Neuronal stem cell (in vitro differentiated cells): Measurements from ENCODE around the gene TNFRSF25.
A peak's percentile ranks its signal among the peaks of the same experiment; 100 is the strongest.

Experiments
- DNase-seq: peaks from one replicate; pipeline ENCODE4 v3.0.0-alpha.2; 2013; ENCODE audit warnings: low spot score
- H2AFZ ChIP-seq: one replicate; pipeline ENCODE4 v1.6.1; 2013; ENCODE audit warnings: mild to moderate bottlenecking, low read length, inconsistent platforms
- H2AK5ac ChIP-seq: 2 replicates; pipeline ENCODE4 v1.6.1; 2013; ENCODE audit warnings: low read depth, mild to moderate bottlenecking, inconsistent platforms, low read length, moderate library complexity, mixed read lengths
- H2BK120ac ChIP-seq: 2 replicates; pipeline ENCODE4 v1.6.1; 2013; ENCODE audit warnings: low read depth, mild to moderate bottlenecking, inconsistent platforms, low read length, moderate library complexity, mixed read lengths
- H2BK12ac ChIP-seq: one replicate; pipeline ENCODE4 v1.6.1; 2013; ENCODE audit warnings: low read length, inconsistent platforms
- H2BK15ac ChIP-seq: 2 replicates; pipeline ENCODE4 v1.6.1; 2013; ENCODE audit warnings: mild to moderate bottlenecking, low read length, inconsistent platforms, mixed read lengths
- H2BK5ac ChIP-seq: one replicate; pipeline ENCODE4 v1.6.1; 2013; ENCODE audit warnings: inconsistent platforms, mild to moderate bottlenecking, low read length, moderate library complexity
- H3K14ac ChIP-seq: one replicate; pipeline ENCODE4 v1.6.1; 2013; ENCODE audit warnings: low read length, inconsistent platforms
- H3K18ac ChIP-seq: 2 replicates; pipeline ENCODE4 v1.6.1; 2013; ENCODE audit warnings: low read length, inconsistent platforms
- H3K23ac ChIP-seq: 2 replicates; pipeline ENCODE4 v1.6.1; 2013; ENCODE audit warnings: low read depth, mild to moderate bottlenecking, mixed read lengths, low read length, inconsistent platforms; ENCODE audit not compliant: poor library complexity
- H3K27ac ChIP-seq: replicated peaks from 3 replicates; pipeline ENCODE4 v1.5.1; 2013; ENCODE audit warnings: low read length, inconsistent platforms
- H3K27me3 ChIP-seq, 3 experiments: 2 replicates each; pipeline ENCODE4 v1.6.1; 2013; ENCODE audit warnings: low read length in 3 of 3, mild to moderate bottlenecking in 2 of 3, inconsistent platforms in 1 of 3, low read depth in 1 of 3, mixed read lengths in 1 of 3, moderate library complexity in 1 of 3; ENCODE audit not compliant: control insufficient read depth in 3 of 3, insufficient read depth in 3 of 3
- H3K36me3 ChIP-seq, 2 donors: replicated peaks in 1 of 2; 2 replicates each; pipeline ENCODE4 v1.6.1; 2013; ENCODE audit warnings: low read length in 2 of 2; ENCODE audit not compliant: control insufficient read depth in 2 of 2, insufficient read depth in 2 of 2
- H3K4ac ChIP-seq: 2 replicates; pipeline ENCODE4 v1.6.1; 2013; ENCODE audit warnings: inconsistent platforms, mild to moderate bottlenecking, low read length, moderate library complexity
- H3K4me1 ChIP-seq, 2 donors: 1 replicate in 1 of 2; 2 replicates in 1 of 2; pipeline ENCODE4 v1.6.1; 2013; ENCODE audit warnings: low read length in 2 of 2, low read depth in 1 of 2; ENCODE audit not compliant: control insufficient read depth in 2 of 2, insufficient read depth in 1 of 2
- H3K4me2 ChIP-seq: one replicate; pipeline ENCODE4 v1.6.1; 2013; ENCODE audit warnings: mild to moderate bottlenecking, low read length, inconsistent platforms; ENCODE audit not compliant: insufficient read depth, poor library complexity, severe bottlenecking
- H3K4me3 ChIP-seq, 2 donors: 2 replicates each; pipeline ENCODE4 v1.5.1; 2013; ENCODE audit warnings: low read length in 2 of 2, mild to moderate bottlenecking in 2 of 2, inconsistent platforms in 1 of 2, moderate library complexity in 1 of 2
- H3K79me1 ChIP-seq: one replicate; pipeline ENCODE4 v1.6.1; 2013; ENCODE audit warnings: low read depth, mild to moderate bottlenecking, inconsistent platforms, low read length, moderate library complexity
- H3K9ac ChIP-seq: one replicate; pipeline ENCODE4 v1.6.1; 2013; ENCODE audit warnings: mild to moderate bottlenecking, low read depth, low read length, inconsistent platforms; ENCODE audit not compliant: poor library complexity
- H3K9me3 ChIP-seq, 2 donors: replicated peaks in 1 of 2; 2 replicates each; pipeline versions ENCODE3 to v1.6.1; 2013; ENCODE audit warnings: low read length in 2 of 2, mild to moderate bottlenecking in 2 of 2, inconsistent platforms in 1 of 2, low read depth in 1 of 2, mixed read lengths in 1 of 2, moderate library complexity in 1 of 2; ENCODE audit not compliant: control insufficient read depth in 2 of 2, insufficient read depth in 1 of 2
- H4K8ac ChIP-seq: one replicate; pipeline ENCODE4 v1.6.1; 2013; ENCODE audit warnings: low read depth, mild to moderate bottlenecking, inconsistent platforms, low read length, moderate library complexity
- H4K91ac ChIP-seq: one replicate; pipeline ENCODE4 v1.6.1; 2013; ENCODE audit warnings: low read length, low read depth, mild to moderate bottlenecking, inconsistent platforms; ENCODE audit not compliant: poor library complexity
- WGBS, 2 donors: extraction: QIAGEN DNeasy Blood & Tissue Kit; methylation state at CpG; one replicate each; pipeline ENCODE4 v1.1.7; 2013; ENCODE audit warnings: missing lambda C conversion rate in 2 of 2, mixed read lengths in 1 of 2; ENCODE audit not compliant: insufficient read length in 2 of 2, insufficient replicate concordance in 1 of 2; ENCODE audit errors: extremely low coverage in 2 of 2; 5-methylcytosine and 5-hydroxymethylcytosine counted together

TNFRSF25 gene

DNA sequence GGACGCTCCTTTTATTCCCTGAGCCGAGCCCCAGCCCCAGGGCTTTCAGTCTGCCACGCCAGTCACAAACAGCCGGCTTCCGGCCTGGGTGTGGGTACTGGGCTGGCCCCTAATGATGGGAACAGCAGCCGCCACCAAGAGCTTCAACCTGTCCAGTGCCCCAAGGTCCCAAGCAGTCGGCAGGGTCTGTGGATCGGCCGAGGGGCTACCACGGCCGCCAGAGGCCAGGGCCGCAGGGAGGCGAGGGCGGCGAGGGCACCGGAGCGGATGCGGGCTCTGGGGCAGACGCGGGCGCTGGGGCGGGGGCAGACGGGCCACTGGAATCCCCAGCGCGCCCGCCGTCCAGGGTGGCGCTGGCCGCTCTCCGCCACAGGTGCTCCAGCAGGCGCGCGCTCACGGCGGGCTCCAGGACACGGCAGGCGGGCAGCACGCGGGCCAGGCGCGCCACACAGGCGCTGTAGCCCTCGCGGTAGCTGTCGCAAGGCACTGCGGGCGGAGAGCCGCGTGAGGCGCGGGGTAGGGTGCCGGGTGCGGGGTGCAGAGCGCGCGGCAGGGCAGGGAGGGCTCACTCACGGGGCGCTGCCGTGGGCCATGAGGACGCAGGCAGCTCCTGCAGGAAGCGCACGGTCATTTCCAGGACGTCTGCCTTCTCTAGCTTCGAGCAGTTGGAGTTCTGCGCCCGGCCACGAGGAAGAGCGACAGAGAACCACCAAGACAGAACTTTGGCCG lies 47.1 kb downstream of the TNFRSF25 start:
- H2AFZ ChIP-seq = peak overlapping the region; percentile 73
- peak overlapping the region; percentile 36 for H2BK12ac ChIP-seq
- no peak for DNase-seq
- H3K23ac ChIP-seq = peak overlapping the region; percentile 70
- WGBS, 2 donors = no CpG with 5 or more reads among the region's 69 CpGs
- peak overlapping the region; percentile 86 for H3K18ac ChIP-seq
- H4K91ac ChIP-seq = no peak overlapping the region
- peaks cover 6 to 11% of the 10 kb centered on the region in 2 donors for H3K4me1 ChIP-seq
- H2BK15ac ChIP-seq = peak overlapping the region; percentile 73
- H3K9ac ChIP-seq = no peak overlapping the region
- H2BK120ac ChIP-seq = peak overlapping the region; percentile 78
- peak overlapping the region; percentile 82 for H3K4me2 ChIP-seq
- peak overlapping the region; percentile 60 for H2AK5ac ChIP-seq
- H3K79me1 ChIP-seq = no peaks in the 10 kb centered on the region
- no peak overlapping the region for H3K27ac ChIP-seq
- H3K36me3 ChIP-seq = no peaks in the 10 kb centered on the region
- peak overlapping the region in 1 of 2 donors; percentile 59 for H3K4me3 ChIP-seq
- no peak overlapping the region for H2BK5ac ChIP-seq
- H3K14ac ChIP-seq = peak overlapping the region; percentile 77
- peaks cover 35 to 86% (median 86%) of the 10 kb centered on the region in 3 experiments for H3K27me3 ChIP-seq
- no peak overlapping the region for H3K4ac ChIP-seq
- H4K8ac ChIP-seq = no peak overlapping the region
- H3K9me3 ChIP-seq = peaks cover 0 to 2% of the 10 kb centered on the region in 2 donors

DNA sequence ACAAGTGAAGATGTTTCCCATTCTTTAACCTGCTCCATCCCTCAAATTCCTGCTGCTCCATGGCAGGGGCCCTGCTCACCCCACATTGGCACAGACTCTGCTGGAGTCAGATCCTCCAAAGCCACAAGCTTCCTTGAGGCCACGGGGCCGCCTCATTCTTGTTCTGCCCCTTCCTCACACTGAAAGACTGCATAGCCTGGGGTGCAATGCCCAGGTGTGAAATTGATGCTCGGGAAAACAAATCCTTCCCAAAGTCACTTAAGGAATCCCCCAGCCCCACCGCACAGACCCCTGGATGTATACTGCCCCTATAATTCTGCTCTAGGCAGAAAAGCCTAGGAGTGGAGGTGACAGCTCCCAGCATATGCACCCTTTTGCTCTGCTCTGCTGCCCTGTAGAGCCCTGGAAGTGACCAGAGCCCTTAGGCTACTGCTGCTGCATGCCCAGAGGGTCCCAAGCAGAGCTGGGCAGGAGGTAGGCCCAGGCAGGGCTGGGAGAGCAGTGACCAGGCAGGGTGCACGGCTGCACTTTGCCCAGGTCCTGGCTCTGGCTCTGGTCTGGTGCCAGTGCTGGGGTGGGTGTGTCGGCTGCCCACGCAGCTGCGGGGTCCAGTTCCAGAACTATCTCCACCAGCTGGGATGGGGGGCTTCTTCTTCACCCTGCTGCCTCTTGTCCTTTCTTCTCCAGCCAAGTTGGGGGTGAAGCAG lies 47.9 kb downstream of the TNFRSF25 start:
- WGBS, 2 donors = no CpG with 5 or more reads among the region's 8 CpGs
- Histone ChIP-seq H4K8ac (no peak overlapping the region), H2BK12ac (no peak overlapping the region), H3K18ac (peak overlapping the region; percentile 67), H3K9ac (no peak overlapping the region), H4K91ac (no peak overlapping the region), H2BK5ac (no peak overlapping the region), H3K4me1 (peaks cover 6 to 11% of the 10 kb centered on the region in 2 donors), H3K23ac (peak overlapping the region; percentile 10), H3K36me3 (no peaks in the 10 kb centered on the region), H2AFZ (no peak overlapping the region), H2AK5ac (peak overlapping the region; percentile 60), H3K4me2 (no peak overlapping the region), H3K14ac (no peak overlapping the region), H3K27ac (no peak overlapping the region), H3K9me3 (peaks cover 0 to 2% of the 10 kb centered on the region in 2 donors), H2BK15ac (peak overlapping the region; percentile 73), H3K79me1 (no peaks in the 10 kb centered on the region), H3K27me3 (peaks cover 30 to 80% (median 79%) of the 10 kb centered on the region in 3 experiments), H2BK120ac (no peak overlapping the region), H3K4me3 (no peak overlapping the region), H3K4ac (no peak overlapping the region)
- DNase-seq = no peak

DNA sequence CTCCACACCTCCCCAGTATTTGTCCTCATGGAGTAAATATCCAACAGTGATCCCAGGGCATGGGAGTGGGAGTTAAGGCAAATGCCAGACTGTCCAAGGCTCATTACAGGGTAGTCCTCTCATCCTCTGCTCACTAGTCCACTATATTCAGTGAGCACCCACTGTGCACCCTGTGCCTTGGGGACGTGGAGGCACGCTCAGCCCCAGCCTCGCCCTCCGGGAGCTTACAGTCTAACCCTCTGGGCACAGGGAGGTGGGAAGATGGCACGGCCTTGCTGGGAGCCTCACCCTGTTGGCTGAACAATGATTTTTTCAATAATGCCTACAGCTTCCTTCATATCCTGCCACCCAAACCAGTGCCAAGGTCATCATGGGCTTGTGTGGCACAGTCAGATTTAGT lies 49.1 kb downstream of the TNFRSF25 start:
- no peak overlapping the region for H2BK12ac ChIP-seq
- no peak for DNase-seq
- peak overlapping the region; percentile 22 for H2BK5ac ChIP-seq
- peak overlapping the region; percentile 38 for H2BK15ac ChIP-seq
- no peak overlapping the region for H4K91ac ChIP-seq
- no peak overlapping the region for H2AFZ ChIP-seq
- no peak overlapping the region for H2BK120ac ChIP-seq
- no peaks in the 10 kb centered on the region for H3K79me1 ChIP-seq
- H3K14ac ChIP-seq = no peak overlapping the region
- H2AK5ac ChIP-seq = peak overlapping the region; percentile 8
- H3K18ac ChIP-seq = peak overlapping the region; percentile 36
- H3K9me3 ChIP-seq = peaks cover 0 to 2% of the 10 kb centered on the region in 2 donors
- H3K36me3 ChIP-seq = no peaks in the 10 kb centered on the region
- no CpG with 5 or more reads among the region's 5 CpGs for WGBS, 2 donors
- peaks cover 6 to 11% of the 10 kb centered on the region in 2 donors for H3K4me1 ChIP-seq
- no peak overlapping the region for H3K4me2 ChIP-seq
- peaks cover 30 to 74% (median 73%) of the 10 kb centered on the region in 3 experiments for H3K27me3 ChIP-seq
- H3K27ac ChIP-seq = no peak overlapping the region
- H3K9ac ChIP-seq = no peak overlapping the region
- H3K4ac ChIP-seq = no peak overlapping the region
- no peak overlapping the region for H4K8ac ChIP-seq
- peak overlapping the region; percentile 49 for H3K23ac ChIP-seq
- peak overlapping the region in 1 of 2 donors; percentile 11 for H3K4me3 ChIP-seq

DNA sequence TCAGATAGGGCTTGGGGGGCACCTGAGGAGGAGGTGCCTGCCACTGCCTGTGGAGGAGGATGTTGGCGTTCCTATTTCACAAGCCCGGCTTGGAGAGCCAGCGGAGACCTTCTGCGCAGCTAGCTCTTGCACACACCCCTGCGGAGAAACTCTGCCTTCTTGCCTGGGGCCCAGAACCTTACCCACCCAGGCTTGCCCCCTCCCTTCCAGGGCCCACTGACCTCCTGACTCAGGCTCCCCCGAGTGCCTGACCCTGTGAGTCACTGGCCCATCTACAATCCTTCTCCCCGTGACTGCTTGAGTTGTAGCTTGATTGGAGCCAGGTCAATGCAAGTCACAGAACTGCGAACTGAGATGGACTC lies 49.7 kb downstream of the TNFRSF25 start:
- Histone ChIP-seq H3K14ac (no peak overlapping the region), H2BK12ac (no peak overlapping the region), H3K4me2 (no peak overlapping the region), H3K4me3 (no peak overlapping the region), H4K8ac (no peak overlapping the region), H3K79me1 (no peaks in the 10 kb centered on the region), H4K91ac (no peak overlapping the region), H2BK15ac (peak overlapping the region; percentile 38), H3K27me3 (peaks cover 28 to 69% (median 66%) of the 10 kb centered on the region in 3 experiments), H3K4ac (no peak overlapping the region), H2BK120ac (peak overlapping the region; percentile 47), H3K9me3 (peaks cover 0 to 2% of the 10 kb centered on the region in 2 donors), H3K36me3 (no peaks in the 10 kb centered on the region), H3K4me1 (peaks cover 6 to 11% of the 10 kb centered on the region in 2 donors), H2AK5ac (peak overlapping the region; percentile 8), H2BK5ac (peak overlapping the region; percentile 22), H3K18ac (no peak overlapping the region), H3K9ac (no peak overlapping the region), H3K23ac (peak overlapping the region; percentile 49), H2AFZ (no peak overlapping the region), H3K27ac (no peak overlapping the region)
- DNase-seq = no peak
- WGBS, 2 donors = no CpG with 5 or more reads among the region's 8 CpGs
